ENCODE measurements around the gene CAPN15. TPM values are rescaled to one million over a fixed set of nuclear protein-coding genes. Genes with fewer than 3 reads are reported as not detected.

The CAPN15 gene
- total RNA-seq, 1 experiment from 2014 or later = 76.4 TPM

DNA sequence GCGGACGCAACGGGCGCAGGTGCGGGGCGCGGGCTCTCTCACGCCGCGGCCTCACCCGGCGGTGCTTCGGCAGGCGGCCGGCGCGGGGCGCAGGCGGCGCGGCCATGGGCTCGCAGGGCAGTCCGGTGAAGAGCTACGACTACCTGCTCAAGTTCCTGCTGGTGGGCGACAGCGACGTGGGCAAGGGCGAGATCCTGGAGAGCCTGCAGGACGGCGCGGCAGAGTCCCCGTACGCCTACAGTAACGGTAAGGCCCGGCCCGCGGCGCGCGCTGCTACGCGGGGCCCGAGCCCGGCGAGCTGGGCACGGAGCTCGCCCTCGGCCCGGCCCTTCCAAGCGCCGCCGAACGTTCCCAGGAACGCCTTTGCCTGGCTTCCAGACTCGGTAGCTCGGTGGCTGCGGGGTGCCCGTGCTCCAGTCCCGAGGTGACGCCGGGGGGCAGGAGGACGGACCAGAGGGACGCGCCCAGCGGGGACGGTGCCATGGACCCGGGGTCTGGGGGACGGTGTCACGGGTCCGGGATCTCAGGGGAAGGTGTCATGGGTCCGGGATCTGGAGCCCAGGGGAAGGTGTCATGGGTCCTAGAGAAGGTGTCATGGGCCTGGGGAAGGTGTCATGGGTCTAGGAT, 62.8 kb downstream of the CAPN15 start:
- Histone ChIP-seq H3K27ac (ENCODE audit: insufficient read length, low read depth, low read length) (no peak overlapping the region), H3K9me3 (ENCODE audit: control insufficient read depth, low read depth, low read length) (no peaks in the 10 kb centered on the region), H3K27me3 (ENCODE audit: insufficient read depth, low read length) (peaks cover 7% of the 10 kb centered on the region; the same call in 1 of the 2 replicates), H3T11ph (ENCODE audit: low read length) (no peak overlapping the region), H3K79me1 (ENCODE audit: insufficient read depth, low read depth, low read length, poor library complexity, severe bottlenecking) (peaks cover 3% of the 10 kb centered on the region), H2BK15ac (ENCODE audit: low read depth, low read length) (no peak overlapping the region), H4K8ac (replicated peaks; ENCODE audit: insufficient read length, low read depth, low read length) (no peak overlapping the region), H3K23ac (ENCODE audit: insufficient read length, low read depth, low read length) (no peak overlapping the region), H2AFZ (ENCODE audit: low read length) (no peak overlapping the region), H3K9ac (ENCODE audit: extremely low read depth, insufficient read length, low read length) (no peak overlapping the region), H2BK120ac (ENCODE audit: low read depth, low read length, poor library complexity, severe bottlenecking) (no peak overlapping the region), H4K5ac (ENCODE audit: insufficient read length, low read depth, low read length) (no peak overlapping the region), H4K91ac (ENCODE audit: insufficient read length, low read depth, low read length) (no peak overlapping the region), H3K14ac (ENCODE audit: insufficient read depth, low read length) (no peak overlapping the region; the same call in 1 of the 2 replicates), H4K20me1 (ENCODE audit: control insufficient read depth, insufficient read depth, insufficient read length) (no peaks in the 10 kb centered on the region), H3K4me1 (ENCODE audit: insufficient read depth, low read length) (no peaks in the 10 kb centered on the region), H3K79me2 (ENCODE audit: insufficient read depth, low read length) (no peaks in the 10 kb centered on the region; the same call in 1 of the 2 replicates), H2BK5ac (ENCODE audit: insufficient read length, low read length) (no peak overlapping the region), H3K18ac (ENCODE audit: insufficient read length, low read depth, low read length) (no peak overlapping the region), H3K4me2 (ENCODE audit: insufficient read depth, insufficient read length, low read length) (peak overlapping the region; percentile 61), H3K4ac (ENCODE audit: low read depth, low read length) (no peak overlapping the region), H3K56ac (ENCODE audit: insufficient read length, low read depth, low read length) (no peak overlapping the region), H3K23me2 (ENCODE audit: insufficient read length, low read depth, low read length, poor library complexity, severe bottlenecking) (peaks cover 5% of the 10 kb centered on the region), H2AK5ac (ENCODE audit: insufficient read length, low read length) (no peak overlapping the region), H2BK12ac (ENCODE audit: insufficient read length, low read depth, low read length) (no peak overlapping the region), H2BK20ac (ENCODE audit: low read depth, low read length, poor library complexity, severe bottlenecking) (no peak overlapping the region)
- Mint-ChIP-seq H3K4me3 (peak overlapping the region; percentile 77 to 86), H3K4me1 (peaks cover 16 to 26% of the 10 kb centered on the region in 2 experiments), H3K27ac (peak overlapping the region in 1 of 3 experiments; percentile 47; a peak in 2 of 7 replicates), H3K9me3 (0 out of 5 replicates have a peak, but pooled peaks cover 0 to 3% of the 10 kb centered on the region in 2 experiments), H3K36me3 (ENCODE audit: insufficient read depth in 1 of 3, low read depth in 3 of 3) (peaks cover 0 to 12% (median 7%) of the 10 kb centered on the region in 3 experiments; a peak in 6 of 7 replicates), H3K27me3 (ENCODE audit: low read depth) (peaks cover 51% of the 10 kb centered on the region)
- no peak for TF ChIP-seq CTCF (conservative IDR thresholded peaks at IDR 0.05)
- no peak for DNase-seq
- no CpG with 5 or more reads among the region's 71 CpGs for WGBS (ENCODE audit: extremely low coverage, insufficient read length, low lambda C conversion rate)

Data from H9 (cell line).